Inflammatory macrophage (primary cell): Measurements from ENCODE around the gene UAP1.

Experiments
- DNase-seq, 2 donors: peaks; one replicate each; pipeline ENCODE4 v3.0.0-alpha.2; 2020 to 2022
- total RNA-seq, 18 experiments: gene quantifications; one replicate each; lab custom pipeline; 2026; ENCODE audit warnings: mixed read lengths in 6 of 18, inconsistent platforms in 2 of 18; lab: John Stamatoyannopoulos, UW

Gene UAP1
- 29.6 to 79.3 (median 38.4) reads per million in 18 experiments for total RNA-seq

DNA sequence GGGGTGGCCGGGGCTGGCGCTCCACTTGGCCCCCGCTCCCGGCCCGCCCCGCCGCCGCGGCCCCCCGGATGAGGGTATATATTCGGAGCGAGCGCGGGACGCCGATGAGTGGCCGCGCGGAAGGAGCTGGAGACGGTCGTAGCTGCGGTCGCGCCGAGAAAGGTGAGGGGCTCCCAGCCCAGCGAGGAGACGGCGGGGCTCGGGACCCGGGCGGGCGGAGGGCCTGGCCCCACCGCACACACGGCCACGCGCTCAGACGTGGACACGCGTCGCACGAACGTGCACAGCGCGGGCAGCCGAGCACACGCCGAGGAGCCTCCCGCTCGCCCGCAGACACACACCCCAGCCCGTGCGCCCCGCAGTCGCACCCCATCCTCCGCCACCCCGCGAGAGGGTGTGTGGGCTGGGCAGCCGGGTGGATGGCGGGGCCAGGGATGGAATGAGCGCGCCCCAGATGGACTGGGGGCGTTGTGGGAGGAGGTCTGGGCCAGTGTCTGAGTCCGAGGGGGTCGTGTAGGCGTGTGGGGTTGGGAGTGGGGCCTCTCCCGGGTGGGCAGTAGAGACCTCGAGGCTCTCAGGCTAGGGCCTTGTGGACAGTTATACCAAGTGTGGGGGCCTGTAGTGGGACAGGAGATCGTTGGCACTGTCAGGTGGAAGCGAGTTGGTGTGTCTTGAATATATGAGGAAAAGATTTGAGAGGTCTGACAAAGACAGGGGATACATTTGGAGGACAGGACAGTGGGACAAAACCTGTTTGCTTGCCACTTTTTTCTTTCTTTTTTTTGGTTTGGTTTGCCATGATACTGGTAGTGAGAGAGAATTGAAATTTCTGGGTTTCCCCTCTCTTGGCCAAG, at the start of gene UAP1:
Gene UAP1, plus strand, starts transcription at position 107 of the 854 bp plus-strand sequence. CDS start 4,347 bp downstream, outside the sequence.
- DNase-seq = no peak

DNA sequence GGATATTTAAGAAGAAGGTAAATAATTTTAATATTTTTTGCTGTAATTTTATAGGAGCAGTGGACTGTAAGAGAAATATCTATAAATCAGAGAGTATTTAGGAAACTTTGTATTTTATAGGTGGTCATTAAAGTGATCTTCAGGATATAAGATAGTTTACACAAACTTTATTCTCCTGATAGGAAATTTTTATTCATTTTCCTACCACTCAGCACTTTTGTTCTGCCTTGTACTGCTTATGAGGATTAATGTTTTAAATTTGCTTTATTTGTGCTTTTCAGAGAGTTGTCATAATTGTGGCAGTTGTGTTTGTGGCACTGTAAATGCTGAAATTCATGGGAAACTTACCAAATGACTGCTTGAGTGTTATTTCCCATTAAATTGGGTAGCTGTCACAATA, 34.2 kb upstream of the UAP1 start:
- no peak for DNase-seq

DNA sequence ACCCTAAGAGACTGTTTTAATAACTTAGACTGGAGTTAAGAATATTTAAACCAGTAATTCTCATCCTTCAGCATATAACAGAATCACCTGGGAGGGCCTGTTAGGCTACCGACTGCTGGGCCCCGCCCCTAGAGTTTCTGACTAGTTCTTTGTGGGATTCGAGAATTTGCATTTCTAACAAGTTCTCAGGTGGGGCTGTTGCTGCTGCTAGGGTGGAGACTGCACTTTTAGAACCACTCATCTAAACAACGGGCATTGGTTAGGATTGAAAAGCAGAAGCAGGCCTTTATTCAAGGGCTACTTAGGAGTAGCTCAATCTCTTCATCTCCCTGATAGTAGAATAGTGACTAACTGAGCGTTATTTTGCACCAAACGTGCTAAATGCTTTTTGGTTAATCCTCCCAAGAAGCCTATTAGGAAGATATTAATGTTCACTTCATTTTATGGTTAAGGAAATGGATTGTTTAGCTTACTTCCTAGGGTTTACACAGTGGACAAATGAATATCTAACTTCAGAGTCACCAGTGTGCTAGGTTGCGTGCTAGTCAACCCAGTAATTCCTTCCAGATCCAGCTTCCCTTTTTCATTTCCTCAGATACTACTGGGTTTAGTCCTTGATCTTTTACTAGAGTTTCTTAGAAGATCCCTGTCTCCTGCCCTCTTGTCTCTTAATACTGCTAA, 31.1 kb upstream of the UAP1 start:
- peak; percentile 42 to 53 for DNase-seq

DNA sequence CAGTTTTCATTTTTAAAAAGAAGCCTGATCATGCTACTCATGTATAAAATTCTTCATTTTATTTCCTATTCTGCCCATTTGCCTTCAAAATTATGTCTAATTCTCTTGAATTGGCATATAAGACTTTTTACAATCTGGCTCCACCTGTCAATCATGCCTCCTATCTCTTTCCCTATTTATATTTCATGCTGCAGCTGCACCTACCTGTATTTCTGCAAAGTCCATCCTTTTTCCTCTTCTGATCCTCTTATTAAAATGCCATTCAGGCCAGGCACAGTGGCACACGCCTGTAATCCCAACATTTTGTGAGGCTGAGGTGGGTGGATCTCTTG, 30.6 kb upstream of the UAP1 start:
- no peak for DNase-seq

DNA sequence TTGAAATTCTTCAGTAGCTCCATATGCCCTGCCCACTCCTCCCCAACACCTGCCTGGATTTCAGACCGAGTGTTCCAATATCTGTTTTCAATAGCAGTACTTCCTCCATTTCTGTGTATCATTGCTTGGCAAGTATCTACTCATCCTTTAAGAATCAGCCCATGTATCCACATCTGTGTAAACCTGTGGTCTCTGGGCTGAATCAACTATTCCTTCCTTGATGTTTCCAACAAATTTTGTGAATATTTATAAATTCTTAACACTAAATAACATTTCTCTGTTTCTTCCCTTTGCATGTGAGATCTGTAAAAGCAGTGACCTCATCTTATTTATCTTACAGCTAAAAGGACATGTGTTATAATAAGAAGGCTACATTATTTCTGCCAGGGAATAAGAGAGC, 26.0 kb upstream of the UAP1 start:
- DNase-seq = no peak

DNA sequence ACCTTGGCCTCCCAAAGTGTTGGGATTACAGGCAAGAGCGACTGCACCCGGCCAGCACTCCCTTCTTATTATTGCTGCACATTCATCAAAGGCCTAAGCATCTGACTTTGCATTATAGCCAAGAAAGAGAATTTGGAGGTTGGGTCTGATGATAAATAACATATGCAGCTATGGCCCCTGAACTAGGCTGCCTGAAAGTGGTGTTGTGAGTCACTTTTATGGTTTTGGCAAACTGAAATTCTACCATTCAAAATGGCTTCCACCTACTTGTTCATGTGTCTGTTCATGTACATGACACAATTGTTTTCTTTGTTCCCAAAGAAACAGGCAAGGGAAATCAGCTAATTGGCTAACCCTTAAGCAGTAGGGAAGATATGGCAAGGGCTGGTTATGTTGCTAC, 25.0 kb upstream of the UAP1 start:
- DNase-seq = no peak

DNA sequence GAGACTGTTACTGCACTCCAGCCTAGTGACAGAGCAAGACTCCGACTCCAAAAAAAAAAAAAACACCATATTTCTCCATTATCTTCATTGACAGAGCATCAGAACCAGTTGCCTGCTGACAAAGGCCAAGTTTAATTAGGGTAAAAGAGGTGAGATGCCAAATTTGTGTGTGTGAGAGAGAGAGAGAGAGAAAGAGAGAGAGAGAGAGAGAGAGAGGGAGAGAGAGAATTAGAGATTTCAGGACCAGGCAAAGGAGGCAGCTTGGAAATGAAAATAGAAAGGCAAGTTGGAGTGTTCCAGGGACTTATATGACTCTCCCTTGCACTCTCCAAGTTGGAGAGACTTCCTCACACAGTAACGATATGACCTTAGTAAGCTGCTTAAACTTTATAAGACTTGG, 24.3 kb upstream of the UAP1 start:
- no peak for DNase-seq

DNA sequence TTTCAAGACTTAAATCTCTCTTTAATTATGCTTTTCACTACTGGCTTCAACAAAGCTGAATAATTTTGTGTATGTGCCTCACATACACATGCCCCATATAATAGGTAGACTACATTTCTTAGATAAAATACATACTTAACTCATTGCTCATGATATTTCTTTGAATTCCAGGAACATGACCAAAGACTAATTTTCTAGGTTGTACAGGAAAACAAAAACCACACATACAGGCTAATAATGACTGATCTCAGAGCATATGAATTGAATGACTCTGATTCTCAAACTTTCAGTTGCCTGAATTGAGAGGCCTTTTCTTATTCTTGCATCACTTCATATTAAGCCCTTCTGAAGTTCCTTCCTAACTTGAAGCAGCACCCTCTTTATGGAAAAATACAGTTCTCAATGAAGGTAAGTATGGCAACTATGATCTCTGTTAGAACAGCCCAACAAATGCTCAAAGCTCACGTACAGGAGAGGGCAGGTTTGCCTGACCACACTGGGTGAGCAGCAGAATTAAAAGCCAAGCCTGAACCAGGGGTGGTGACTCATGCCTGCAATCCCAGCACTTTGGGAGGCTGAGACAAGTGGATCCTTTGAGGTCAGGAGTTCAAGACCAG, 22.6 kb upstream of the UAP1 start:
- no peak for DNase-seq

DNA sequence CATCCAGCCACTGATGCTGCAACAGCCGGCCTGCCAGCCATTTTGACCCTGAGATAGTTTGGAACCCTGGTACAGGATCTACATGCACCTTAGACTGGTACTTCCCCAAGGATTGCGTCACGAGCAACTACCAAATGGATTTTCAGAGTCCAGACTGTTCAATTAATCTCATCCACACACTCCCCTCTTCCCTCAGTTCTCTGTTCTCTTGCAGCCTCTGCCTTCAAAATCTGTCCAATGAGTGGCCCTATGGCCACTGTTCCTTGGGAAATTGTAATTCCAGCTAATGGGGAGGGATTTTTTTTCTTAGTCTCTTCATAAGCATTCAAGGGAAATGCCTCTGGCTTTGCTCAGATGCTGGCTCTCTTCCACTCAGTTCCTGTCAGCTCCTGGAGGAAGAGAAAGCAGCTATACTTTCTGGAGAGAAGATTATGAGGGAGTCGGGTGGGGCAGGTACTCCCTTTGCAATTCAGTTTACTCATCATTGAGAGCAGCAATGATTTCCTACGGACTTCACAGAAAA, 19.8 kb upstream of the UAP1 start:
- DNase-seq = no peak

DNA sequence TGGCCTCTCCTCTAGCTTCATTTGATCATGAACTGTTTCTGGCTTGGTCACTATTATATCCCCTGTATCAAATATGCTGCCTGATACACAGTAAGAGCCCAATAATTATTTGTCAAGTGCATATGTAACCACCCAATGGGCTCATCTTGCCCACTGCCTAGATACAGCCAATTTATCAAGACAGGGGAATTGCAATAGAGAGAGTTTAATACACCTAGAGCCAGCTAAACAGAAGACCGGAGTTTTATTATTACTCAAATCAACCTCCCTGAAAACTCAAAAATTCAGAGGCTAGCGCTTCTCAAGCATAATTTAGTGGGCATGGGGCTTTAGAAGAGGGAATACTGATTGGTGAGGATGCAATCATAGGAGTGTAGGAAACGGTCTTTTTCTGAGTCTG, 18.3 kb upstream of the UAP1 start:
- DNase-seq = no peak

DNA sequence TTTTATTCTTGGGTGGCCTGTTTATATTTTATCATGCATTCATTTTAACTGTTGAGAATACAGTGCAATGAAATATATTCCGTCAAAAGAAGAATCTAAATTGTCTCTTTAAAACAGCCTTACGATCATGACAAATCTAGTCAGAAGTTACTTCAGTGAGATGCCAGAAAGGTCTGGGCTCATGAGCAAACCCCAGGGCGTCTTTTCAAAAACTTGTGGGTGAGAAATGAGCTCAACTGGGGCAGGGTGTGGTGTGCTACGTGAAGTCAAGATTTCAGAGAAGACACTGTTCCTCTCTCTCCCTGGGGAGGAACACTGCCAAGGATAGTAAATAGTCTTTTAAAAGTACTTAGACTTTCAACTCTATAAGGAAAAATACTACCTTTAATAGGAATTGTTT, 13.4 kb upstream of the UAP1 start:
- DNase-seq = no peak

DNA sequence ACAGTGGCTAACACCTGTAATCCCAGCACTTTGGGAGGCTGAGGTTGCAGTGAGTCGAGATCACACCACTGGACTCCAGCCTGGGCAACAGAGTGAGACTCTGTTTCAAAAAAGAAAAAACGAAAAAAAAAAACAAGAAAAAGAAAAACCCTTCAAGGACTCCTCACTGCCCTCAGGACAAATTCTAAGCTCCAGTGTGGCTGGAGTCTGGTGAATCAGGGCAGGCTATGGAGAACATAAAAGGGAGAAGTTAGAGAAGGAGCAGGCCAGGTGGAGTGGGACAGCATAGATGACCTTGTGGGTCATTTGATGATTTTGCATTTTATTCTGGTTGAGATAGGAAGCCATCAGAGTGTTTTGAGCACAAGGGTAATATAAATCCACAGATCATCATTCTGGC, 12.5 kb upstream of the UAP1 start:
- no peak for DNase-seq

DNA sequence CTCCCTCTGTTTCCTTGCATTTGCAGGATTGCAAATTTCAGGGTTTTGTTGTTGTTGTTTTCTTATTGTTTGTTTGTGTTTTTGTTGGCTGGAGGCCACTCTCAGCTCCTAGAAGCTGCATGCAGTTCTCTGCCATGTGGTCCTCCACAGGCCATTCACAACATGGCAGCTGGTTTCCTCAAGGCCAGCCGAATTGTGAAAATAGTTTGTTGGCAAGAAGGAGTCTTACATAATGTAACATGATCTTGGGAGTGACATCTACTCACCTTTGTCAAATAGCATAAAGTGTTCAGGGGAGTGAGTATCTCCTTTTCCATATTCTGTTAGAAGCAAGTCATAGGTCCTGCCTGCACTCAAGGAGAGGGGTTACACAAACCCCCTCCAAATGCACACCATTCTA, 10.6 kb upstream of the UAP1 start:
- no peak for DNase-seq

DNA sequence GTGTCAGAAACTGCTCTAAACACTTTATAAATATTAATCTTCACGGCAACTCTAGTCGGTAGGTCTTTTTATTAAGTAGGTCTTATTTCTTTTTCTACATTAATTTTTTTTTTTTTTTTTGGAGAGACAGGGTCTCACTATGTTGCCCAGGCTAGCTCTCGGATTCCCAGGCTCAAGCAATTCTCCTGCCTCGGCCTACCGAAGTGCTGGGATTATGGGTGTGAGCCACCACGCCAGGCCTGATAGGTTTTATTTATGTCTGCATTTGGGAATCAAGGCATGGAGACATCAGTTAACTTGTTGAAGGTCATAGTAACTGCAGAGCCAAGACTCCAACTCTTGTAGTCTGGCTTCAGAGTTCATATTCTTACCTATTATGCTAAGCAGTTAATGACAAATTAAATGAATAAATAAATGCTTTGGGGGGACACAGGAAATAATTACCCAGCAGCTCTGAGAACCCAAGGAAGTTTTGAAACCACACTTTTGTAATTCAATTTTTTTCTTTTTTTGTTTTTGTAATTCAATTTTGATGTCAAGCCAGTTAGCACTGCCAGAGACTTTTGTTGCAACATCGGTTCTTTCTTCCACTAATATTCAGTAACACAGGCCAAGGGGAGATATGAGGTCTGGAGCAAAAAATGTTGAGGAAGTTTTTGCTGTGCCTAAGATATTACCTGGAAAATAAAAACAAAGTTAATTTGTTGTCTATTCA, 9.4 kb upstream of the UAP1 start:
- DNase-seq = no peak

DNA sequence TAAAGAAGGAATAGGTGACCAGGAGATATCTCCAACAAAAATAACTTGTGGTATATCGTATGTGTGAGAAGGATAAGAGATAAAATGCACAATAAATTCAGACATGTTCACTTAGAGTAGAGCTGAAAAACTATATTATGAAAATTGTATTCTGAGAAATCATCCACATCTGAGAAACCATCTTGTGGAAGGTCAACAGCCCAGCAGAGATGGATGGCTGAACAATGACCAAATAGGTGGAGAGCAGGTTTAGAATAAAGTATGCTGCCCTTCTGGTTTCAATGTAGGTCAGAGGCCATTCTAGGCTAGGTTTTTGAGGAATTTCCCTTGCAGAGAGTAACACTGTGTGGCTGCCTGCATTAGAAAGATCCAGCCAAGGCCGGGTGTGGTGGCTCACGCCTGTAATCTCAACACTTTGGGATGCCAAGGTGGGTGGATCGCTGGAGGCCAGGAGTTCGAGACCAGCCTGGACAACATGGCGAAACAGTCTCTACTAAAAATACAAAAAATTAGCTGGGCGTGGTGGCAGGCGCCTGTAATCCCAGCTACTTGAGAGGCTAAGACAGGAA, 8.8 kb upstream of the UAP1 start:
- no peak for DNase-seq

DNA sequence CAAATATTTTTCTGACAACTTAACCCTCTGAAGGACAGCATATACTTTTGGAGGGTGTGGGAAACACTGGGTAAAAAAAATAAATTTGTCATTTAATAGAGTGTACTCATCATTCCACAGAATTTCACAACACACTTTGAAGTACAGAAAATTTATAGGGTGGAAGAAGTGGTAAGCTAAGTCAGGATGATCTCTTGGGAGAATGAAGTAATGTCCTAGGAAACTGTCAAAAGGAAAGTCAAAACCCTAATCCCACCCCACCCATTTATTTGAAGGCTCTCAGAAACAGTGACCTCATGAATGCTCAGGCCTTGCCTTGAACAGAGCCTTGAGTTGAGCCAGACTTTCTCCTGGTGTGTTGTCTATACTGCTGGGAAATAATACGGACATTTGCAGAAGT, 7.3 kb upstream of the UAP1 start:
- DNase-seq = no peak

DNA sequence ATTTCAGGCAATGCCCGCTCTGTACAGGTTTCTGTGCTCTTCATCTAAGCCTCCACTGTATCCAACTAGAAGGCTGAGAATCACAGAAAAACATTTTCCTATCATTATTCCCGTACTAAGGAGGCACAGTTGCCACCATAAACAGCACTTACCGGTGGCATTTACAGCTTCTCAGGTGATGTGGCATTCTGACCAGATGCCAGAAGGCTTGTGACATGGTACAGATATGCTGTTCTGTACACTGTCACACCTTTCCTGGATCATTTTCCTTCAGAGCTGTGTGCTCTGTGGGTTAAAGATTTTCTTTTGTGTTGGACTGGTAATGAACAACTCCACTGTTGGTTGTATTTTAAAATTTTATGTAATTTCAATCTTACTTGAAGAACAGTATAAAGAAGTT, 4.0 kb upstream of the UAP1 start:
- no peak for DNase-seq

DNA sequence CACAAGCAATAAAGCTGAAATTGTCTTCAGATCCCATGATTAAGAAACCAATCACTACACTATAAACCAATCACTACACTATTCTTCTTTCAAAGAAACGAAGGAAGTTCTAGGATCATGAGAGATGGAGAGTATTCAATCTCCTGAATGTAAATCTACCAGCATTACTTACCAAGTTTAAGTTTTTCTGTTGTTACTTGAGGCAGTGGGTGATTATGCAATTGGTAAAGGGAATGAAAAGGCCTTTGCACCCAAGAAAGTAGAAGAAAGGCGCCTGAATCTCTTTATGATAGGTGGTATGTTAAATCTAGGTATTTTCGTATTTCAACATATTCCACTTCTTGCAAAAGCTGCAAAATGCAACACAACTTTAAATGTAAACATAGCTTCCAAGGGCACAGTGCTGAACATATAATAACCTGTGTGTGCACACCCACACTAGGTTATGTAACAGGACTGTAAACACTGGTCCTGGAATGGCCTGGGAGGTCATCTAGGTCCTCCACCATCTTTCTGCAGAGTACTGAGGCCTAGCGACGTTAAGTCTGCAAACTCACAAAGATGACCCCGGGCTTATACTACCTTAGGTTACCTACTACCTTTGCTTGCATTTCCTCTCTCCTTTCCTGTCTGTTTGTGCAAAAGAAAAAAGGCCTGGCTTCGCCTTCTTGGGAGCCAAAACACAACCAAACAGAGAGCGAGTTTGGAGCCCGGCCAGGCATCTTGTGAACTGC, 1.1 kb upstream of the UAP1 start:
- peak in 1 of 2 donors; percentile 7 for DNase-seq

DNA sequence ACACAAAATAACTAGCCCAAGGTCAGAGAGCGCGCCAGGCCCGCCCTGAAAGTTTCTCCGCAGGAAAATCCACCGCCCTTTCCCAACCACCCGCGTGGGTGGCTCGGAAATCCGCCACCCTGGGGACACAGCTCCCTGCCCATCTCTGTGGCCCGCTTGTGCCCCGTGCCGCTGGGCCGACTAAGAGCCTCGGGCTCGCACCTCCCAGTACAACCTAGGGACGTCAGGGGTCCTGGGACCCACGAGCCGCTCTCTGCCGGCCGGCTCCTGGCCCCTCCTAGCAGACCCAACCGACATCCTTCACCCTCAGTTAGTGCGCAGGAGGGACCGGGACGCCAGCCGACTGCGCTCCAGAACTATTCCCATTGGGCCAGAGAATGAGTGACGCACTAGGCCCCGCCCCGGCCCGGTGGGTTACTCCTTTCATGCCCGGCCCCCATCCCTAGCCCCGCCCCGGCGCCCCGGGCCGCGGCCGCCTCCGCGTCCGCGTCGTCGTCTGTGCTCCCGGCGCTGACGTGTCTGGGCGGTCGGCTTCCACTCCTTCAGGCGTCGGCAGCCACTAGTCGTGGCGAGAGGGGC, 396 bp upstream of the UAP1 start:
- peak; percentile 98 for DNase-seq

DNA sequence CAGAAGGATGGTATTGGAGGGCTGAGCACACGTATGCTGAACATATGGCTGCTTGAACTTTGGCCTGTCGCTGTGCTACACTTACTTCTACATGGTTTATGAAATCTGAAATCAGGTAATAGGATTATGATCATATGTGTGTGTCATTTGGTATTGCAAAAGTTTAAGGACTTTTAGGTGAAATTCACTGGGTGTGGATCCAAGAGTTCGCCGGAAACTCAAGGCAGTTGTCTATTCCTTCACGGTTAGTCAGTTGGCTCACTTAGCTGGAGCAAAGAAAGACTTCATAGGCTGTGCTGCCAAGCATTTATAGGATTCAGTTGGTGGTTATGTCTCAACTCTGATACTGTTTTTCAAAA, 927 bp downstream of the UAP1 start:
- DNase-seq = no peak

DNA sequence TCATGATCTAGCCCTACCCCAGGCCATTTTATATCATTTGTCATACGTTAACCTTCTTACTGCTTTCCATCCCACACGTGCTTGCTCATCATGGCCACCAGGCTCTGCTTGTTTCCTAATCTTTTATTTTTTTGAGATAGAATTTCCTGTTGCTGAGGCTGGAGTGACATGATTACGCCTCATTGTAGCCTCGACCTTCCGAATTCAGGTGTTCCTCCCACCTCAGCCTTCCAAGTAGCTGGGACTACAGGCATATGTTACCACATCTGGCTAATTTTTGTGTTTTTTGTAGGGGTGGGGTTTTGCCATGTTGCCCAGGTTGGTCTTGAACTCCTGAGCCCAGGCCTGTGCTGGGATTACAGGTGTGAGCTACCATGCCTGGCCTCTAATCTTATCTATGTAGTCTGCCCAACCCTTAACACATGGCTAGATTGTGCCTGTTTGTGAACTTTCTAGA, 3.3 kb downstream of the UAP1 start:
- DNase-seq = peak in 1 of 2 donors; percentile 27
